GM21723 (cell line): Measurements from ENCODE around the gene ABLIM2.
A peak's percentile ranks its signal among the peaks of the same experiment; 100 is the strongest.
"Not testable (repeated sequence)": the region's sequence is repeated elsewhere in the genome, so short reads cannot be mapped to it uniquely, and the experiment has no call there.

Experiments used
- ATAC-seq: cut with Tn5 transposase; IDR thresholded peaks from one replicate; pipeline ENCODE4 v1.9.1; 2021; ENCODE audit warnings: mild to moderate bottlenecking, moderate library complexity; ENCODE audit not compliant: unreplicated experiment

ABLIM2 gene

GRCh38 chr4:7947927-7948326 is 210.7 kb downstream of the ABLIM2 start:
- ATAC-seq: no peak

- no peak for ATAC-seq
Measured at GRCh38 chr4:7945709-7946380, 212.8 kb downstream of the ABLIM2 start.

- no peak for ATAC-seq
Measured at GRCh38 chr4:7944599-7945220, 213.9 kb downstream of the ABLIM2 start.

- ATAC-seq: not testable (repeated sequence)
Measured at GRCh38 chr4:7943688-7944087, 214.9 kb downstream of the ABLIM2 start.

GRCh38 chr4:7943211-7943610 is 215.4 kb downstream of the ABLIM2 start:
- no peak for ATAC-seq

GRCh38 chr4:7941965-7942496 is 216.6 kb downstream of the ABLIM2 start:
- ATAC-seq: no peak

- no peak for ATAC-seq
Measured at GRCh38 chr4:7941111-7941964, 217.3 kb downstream of the ABLIM2 start.

GRCh38 chr4:7939377-7940108 is 219.1 kb downstream of the ABLIM2 start, which contains the start of gene AFAP1:
TSS of gene AFAP1 (minus strand) at chr4:7939861. CDS start at chr4:7872078, 67,783 bp downstream.
- peak; percentile 96 for ATAC-seq

GRCh38 chr4:7938609-7939376 is 219.8 kb downstream of the ABLIM2 start:
- ATAC-seq: no peak

GRCh38 chr4:7938266-7938608 is 220.4 kb downstream of the ABLIM2 start:
- no peak for ATAC-seq

- ATAC-seq: no peak
Measured at GRCh38 chr4:7937006-7937405, 221.6 kb downstream of the ABLIM2 start.

- no peak for ATAC-seq
Measured at GRCh38 chr4:7933651-7934510, 224.7 kb downstream of the ABLIM2 start.

- ATAC-seq: no peak
Measured at GRCh38 chr4:7932287-7932686, 226.3 kb downstream of the ABLIM2 start.

GRCh38 chr4:7929118-7929951 is 229.3 kb downstream of the ABLIM2 start:
- no peak for ATAC-seq

GRCh38 chr4:7928711-7929110 is 229.9 kb downstream of the ABLIM2 start:
- ATAC-seq: no peak

- ATAC-seq: no peak
Measured at GRCh38 chr4:7926822-7927221, 231.8 kb downstream of the ABLIM2 start.

GRCh38 chr4:7924570-7924969 is 234.0 kb downstream of the ABLIM2 start:
- no peak for ATAC-seq

- no peak for ATAC-seq
Measured at GRCh38 chr4:7924163-7924562, 234.4 kb downstream of the ABLIM2 start.
